GM19099 (cell line): Measurements from ENCODE around the gene COL7A1.
A peak's percentile ranks its signal among the peaks of the same experiment; 100 is the strongest.

Experiments used
- POLR2A ChIP-seq: IDR thresholded peaks from 3 replicates; pipeline ENCODE4 v1.6.1; 2011; ENCODE audit warnings: low read depth; ENCODE audit not compliant: insufficient read length; ENCODE audit errors: extremely low read depth

Gene COL7A1

DNA sequence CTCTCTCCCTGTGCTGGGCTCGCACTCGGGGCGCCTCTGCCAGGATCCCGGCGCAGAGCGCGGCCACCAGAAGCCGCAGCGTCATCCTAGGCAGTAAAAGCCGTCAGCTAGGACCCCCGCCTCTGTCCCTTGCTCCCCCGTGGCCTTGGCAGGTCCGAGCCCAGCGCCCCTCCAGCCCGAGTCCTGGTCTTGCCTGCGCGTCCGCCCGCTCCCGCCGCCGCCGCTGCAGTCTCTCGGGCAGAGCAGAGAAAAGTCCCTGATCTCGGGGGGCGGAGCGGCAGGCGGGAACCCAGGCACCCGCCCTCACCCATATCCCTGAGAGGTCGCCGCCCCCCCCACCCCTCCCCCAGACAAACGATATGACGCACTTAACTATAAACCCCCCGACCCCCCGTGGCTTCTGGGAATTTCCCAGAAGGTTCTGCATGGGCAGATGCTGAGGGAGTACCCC, at the start of gene COL7A1:
Gene COL7A1, minus strand, starts transcription at position 255 of the 451 bp plus-strand sequence. Its CDS starts 170 bp downstream, at position 85.
- TF ChIP-seq POLR2A: no peak

DNA sequence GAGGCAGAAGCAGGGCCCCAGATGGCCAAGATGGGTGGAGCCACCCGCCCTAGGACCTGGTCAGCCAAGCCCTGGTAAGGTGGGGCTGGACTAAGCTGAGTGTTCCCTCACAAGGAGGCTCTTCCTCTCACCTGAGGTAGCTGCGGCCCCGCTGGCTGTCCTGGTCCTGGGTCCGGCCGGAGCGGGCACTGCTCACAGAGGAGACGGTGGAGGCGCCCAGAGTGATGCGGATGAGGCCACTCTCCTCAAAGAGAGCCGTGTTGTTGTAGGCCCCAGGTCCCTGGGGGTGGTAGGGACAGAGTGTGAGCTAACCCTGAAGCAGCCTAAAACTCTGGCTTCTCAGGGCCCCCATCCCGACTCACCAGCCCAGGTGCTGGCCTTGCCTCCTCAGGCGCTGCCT, 47.5 kb upstream of the COL7A1 start:
- no peak for TF ChIP-seq POLR2A

DNA sequence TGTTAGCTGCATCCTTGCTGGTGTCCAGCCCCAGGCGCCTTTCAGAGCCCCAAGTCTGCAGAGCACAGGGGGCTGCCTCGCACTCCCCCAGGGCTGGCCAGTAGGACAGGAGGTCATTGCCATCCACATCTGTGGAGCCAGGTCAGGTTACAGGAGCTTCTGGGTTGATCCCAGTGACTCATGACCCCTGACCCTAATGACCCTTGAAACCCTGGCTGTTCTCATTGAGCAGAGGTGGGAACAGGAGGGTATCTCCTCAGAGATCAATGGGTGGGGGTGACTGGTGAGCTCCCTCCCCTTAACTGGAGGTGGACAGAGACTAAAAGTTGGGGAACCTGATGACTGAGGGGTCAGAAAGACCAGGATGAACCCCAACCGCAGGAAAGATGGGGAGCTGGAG, 46.3 kb upstream of the COL7A1 start:
- no peak for TF ChIP-seq POLR2A

DNA sequence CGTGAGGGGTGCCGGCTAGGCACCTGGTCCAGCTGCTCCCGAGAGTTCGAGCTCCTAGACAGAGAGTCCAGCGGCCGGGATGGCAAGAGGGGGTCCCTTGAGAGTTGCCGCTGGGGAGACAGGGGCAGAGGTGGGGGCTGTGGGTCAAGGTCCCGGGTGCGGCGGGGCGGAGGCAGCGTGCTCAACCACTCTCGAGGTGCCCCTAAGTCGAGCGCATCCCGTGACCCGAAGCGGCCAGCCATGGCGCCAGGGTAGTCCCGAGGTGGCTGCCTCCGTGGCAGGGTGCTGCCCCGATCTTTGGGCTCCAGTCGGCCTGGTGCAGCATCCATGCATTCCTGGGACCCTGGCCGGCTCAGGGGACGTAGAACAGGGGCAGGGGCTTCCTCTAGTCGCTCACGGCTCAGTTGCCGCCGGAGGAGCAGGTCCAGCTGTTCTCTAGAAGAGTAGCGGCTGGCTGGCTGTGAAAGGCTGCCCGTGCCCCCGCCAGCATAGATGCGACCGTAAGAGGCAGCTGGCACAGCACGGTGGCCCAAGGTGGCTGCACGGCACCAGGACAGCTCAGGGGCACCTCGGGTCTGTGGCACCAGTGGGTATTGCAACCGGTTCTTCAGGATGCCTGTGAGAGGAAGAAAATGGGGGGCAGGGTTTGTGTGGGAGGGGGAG, 44.9 kb upstream of the COL7A1 start:
- no peak for TF ChIP-seq POLR2A

DNA sequence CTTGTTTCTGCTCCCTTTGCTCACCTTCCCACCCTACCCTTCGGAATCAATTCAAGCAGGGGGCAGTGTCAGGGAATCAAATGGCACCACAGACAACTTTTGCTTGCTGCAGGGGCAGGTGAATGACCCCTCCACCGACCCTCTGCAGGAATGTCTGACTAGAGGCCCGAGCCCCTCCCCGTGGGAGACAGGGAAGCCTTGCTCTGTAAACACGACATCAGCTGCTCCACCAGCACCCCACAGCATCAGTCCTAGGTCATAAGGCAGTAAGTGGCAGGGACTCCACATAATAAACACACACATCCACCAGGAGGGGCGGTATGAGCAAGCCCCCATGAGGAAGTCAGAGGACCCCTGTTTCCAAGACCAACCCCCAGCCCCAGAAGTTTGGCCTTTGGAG, 42.2 kb upstream of the COL7A1 start:
- no peak for TF ChIP-seq POLR2A

GRCh38 chr3:48636149-48636655, 41.1 kb upstream of the COL7A1 start:
- no peak for TF ChIP-seq POLR2A

DNA sequence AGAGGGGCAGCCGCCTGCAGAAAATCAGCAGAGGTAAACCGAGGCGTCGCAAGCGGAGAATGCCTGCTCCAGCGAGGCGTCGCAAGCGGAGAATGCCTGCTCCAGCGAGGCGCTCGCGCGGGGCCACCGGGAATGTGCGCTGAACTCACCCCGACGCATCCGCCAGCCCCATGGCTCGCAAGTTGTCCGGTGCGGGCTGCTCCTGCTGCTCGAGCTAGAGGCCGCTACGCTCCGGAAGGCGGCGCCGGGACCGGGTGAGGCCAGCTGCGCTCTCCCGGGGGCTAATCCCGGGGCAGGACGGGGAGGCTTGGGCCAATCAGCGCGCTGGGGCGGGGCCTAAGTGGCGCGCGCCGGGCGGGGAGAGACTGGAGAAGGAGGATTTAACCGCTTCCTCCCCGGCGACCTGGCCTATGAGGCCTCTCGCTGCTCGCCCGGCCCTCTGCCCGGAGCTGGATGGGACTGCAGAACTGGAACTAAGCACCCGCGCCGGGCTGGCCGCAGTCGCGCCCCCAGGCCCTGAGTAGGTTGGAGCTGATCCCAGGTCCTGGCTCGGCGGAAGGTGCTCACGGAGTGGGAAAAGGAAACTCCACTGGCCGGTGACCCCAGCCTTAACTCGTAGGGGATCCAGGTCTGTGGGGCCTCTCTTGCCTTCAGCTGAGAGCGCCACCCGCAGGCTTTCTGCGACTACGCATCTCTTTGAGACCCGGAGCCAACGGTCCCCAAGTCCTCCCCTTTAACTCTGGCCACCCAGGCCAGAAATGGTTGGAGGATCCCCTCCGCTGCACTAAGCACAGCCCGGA, 40.3 kb upstream of the COL7A1 start, which contains the start of gene SLC26A6:
Gene SLC26A6, minus strand, starts transcription at position 240 of the 800 bp plus-strand sequence. Its CDS starts 68 bp downstream, at position 172.
- peak; percentile 62 for TF ChIP-seq POLR2A

- TF ChIP-seq POLR2A: peak; percentile 3
Measured at GRCh38 chr3:48634661-48635221, 39.6 kb upstream of the COL7A1 start.

DNA sequence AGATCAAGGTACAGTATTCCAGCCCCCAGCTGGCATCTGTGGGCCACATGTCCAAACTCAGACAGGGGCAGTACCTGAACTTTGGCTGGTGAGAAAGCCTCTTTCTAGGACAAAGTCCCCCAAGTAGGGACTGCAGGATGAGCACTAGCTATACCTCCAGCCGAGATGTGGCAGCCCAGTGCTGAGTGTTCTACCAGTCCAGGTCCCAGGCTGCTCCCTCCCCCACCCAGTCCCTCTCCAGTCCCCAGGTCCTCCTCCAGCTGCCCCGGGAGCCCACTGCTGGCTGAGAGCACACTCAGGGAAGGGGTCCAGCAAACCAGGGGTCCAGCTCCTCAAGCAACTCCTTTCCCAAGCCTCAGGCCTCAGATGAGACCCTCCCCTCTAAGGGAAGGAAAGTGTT, 38.6 kb upstream of the COL7A1 start:
- TF ChIP-seq POLR2A: no peak

- TF ChIP-seq POLR2A: no peak
Measured at GRCh38 chr3:48633256-48633655, 38.1 kb upstream of the COL7A1 start.

DNA sequence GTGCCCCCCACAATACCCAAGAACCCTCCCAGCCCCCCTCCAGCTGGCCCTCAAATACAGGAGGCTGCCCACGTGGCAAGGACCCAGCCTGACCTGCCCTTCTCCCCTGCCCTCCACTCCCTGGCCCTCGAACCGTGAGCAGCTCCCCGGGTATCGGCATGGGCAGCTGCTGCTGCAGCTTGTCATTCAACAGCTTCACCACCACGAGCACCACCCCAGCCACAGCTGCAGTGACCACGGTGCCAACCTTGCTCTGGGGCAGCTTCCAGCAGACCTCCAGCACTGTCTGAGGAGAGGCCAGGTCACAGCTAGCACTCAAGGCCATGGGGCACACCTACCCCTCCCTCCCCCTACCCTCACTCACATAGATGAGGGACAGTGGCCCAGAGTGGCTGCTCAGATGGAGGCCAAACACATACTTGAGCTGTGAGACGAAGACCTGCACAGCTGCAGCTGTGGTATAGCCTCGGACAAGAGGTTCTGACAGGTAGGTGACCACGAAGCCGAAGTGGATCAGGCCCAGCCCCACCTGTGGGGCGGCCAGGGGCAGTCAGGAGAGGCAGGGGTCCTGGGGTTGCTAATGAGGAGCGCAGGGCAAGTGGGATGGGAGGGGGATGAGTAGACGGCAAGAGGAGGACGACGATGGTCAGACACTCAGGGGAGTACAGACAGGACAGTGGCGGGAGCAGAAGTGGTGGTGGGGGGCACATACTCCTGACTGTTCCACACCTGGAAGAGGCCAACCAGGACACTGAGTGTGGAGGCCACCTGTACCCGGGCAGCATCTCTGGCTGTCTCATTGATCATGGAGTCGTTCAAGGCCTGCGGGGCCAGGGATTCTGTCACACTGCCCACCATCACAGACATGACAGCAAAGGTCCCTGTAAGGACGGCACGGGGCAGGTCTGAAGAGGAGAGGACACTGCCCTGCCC, 36.7 kb upstream of the COL7A1 start:
- TF ChIP-seq POLR2A: no peak

DNA sequence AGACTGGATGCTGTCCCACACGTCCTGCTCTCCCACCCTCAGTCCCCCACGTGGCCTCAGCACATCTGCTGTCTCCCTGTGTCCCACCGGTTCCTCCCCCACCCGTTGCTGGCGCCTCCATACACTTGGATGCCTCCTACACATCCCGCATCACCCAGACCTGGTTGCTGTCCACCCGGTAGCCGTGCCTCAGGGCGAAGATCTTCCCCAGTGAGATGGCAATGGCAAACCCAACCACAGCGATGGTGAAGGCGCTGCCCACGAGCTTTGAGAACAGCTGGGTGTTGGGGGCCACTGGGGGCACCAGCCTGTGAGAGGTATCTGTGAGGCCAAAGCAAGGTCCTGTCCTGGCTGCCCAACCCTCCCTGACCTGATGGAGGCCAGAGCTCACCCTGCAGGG, 35.7 kb upstream of the COL7A1 start:
- no peak for TF ChIP-seq POLR2A

DNA sequence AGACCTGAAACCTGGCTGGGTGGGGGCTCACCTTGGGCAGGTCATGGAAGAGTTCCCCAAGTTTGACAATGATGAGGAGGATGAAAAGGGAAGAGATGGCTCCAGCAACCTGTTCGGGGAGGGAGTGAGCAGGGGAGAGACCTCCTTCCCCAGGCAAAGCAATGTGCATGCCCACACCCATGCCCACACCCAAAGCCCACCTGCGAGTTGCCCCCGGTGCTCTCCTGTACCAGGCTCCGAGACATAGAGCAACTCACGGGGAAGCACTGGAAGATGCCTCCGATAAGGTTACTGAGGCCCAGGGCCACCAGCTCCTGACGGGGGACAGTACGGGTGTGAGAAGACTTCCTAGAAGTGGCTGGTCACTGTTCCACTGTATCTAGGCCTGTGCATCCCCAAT, 35.3 kb upstream of the COL7A1 start:
- TF ChIP-seq POLR2A: no peak

- no peak for TF ChIP-seq POLR2A
Measured at GRCh38 chr3:48629894-48630293, 34.8 kb upstream of the COL7A1 start.
